ENCODE data around the gene DLG2.

Gene DLG2

GRCh38 chr11:84607975-84608836 lies 1018.9 kb downstream of the DLG2 start:
- no peak overlapping the region for H3K4me3 Mint-ChIP-seq
- H3K27me3 Mint-ChIP-seq: no peaks in the 10 kb centered on the region
- no peaks in the 10 kb centered on the region for H3K36me3 Mint-ChIP-seq (ENCODE audit: low read depth)
- H3K9me3 Mint-ChIP-seq: no peaks in the 10 kb centered on the region
- no peak overlapping the region for H3K27ac Mint-ChIP-seq
- intact Hi-C loops (cut with micrococcal nuclease): no loop called here
- no peaks in the 10 kb centered on the region for H3K4me1 Mint-ChIP-seq (ENCODE audit: low read depth)

GRCh38 chr11:84594602-84595001 lies 1032.5 kb downstream of the DLG2 start:
- Mint-ChIP-seq H3K9me3 (no peaks in the 10 kb centered on the region), H3K4me1 (ENCODE audit: low read depth) (no peaks in the 10 kb centered on the region), H3K36me3 (ENCODE audit: low read depth) (no peaks in the 10 kb centered on the region), H3K4me3 (no peak overlapping the region), H3K27ac (no peak overlapping the region), H3K27me3 (no peaks in the 10 kb centered on the region)
- intact Hi-C loops (cut with micrococcal nuclease): no loop called here

GRCh38 chr11:84590106-84590505 lies 1037.0 kb downstream of the DLG2 start:
- Mint-ChIP-seq H3K4me3 (no peak overlapping the region), H3K36me3 (ENCODE audit: low read depth) (no peaks in the 10 kb centered on the region), H3K9me3 (no peaks in the 10 kb centered on the region), H3K27ac (no peak overlapping the region), H3K27me3 (no peaks in the 10 kb centered on the region), H3K4me1 (ENCODE audit: low read depth) (no peaks in the 10 kb centered on the region)
- intact Hi-C loops (cut with micrococcal nuclease): no loop called here

- no peak overlapping the region for H3K27ac Mint-ChIP-seq
- H3K4me3 Mint-ChIP-seq: no peak overlapping the region
- no peaks in the 10 kb centered on the region for H3K4me1 Mint-ChIP-seq (ENCODE audit: low read depth)
- intact Hi-C loops (cut with micrococcal nuclease): no loop called here
- no peaks in the 10 kb centered on the region for H3K27me3 Mint-ChIP-seq
- no peaks in the 10 kb centered on the region for H3K9me3 Mint-ChIP-seq
- H3K36me3 Mint-ChIP-seq (ENCODE audit: low read depth): no peaks in the 10 kb centered on the region
Measured at GRCh38 chr11:84588131-84588829, 1038.9 kb downstream of the DLG2 start.

GRCh38 chr11:84583106-84583505 lies 1044.0 kb downstream of the DLG2 start:
- Mint-ChIP-seq H3K36me3 (ENCODE audit: low read depth) (no peaks in the 10 kb centered on the region), H3K4me3 (no peak overlapping the region), H3K27me3 (no peaks in the 10 kb centered on the region), H3K27ac (no peak overlapping the region), H3K9me3 (no peaks in the 10 kb centered on the region), H3K4me1 (ENCODE audit: low read depth) (no peaks in the 10 kb centered on the region)
- intact Hi-C loops (cut with micrococcal nuclease): no loop called here

- Mint-ChIP-seq H3K27ac (no peak overlapping the region), H3K4me1 (ENCODE audit: low read depth) (no peaks in the 10 kb centered on the region), H3K9me3 (no peaks in the 10 kb centered on the region), H3K4me3 (no peak overlapping the region), H3K36me3 (ENCODE audit: low read depth) (no peaks in the 10 kb centered on the region), H3K27me3 (no peaks in the 10 kb centered on the region)
- intact Hi-C loops (cut with micrococcal nuclease): no loop called here
Measured at GRCh38 chr11:84581083-84581482, 1046.1 kb downstream of the DLG2 start.

- no peaks in the 10 kb centered on the region for H3K9me3 Mint-ChIP-seq
- no peak overlapping the region for H3K4me3 Mint-ChIP-seq
- H3K27me3 Mint-ChIP-seq: no peaks in the 10 kb centered on the region
- no peaks in the 10 kb centered on the region for H3K4me1 Mint-ChIP-seq (ENCODE audit: low read depth)
- intact Hi-C loops (cut with micrococcal nuclease): no loop called here
- no peak overlapping the region for H3K27ac Mint-ChIP-seq
- H3K36me3 Mint-ChIP-seq (ENCODE audit: low read depth): no peaks in the 10 kb centered on the region
Measured at GRCh38 chr11:84580428-84580827, 1046.7 kb downstream of the DLG2 start.

GRCh38 chr11:84573868-84574267 lies 1053.3 kb downstream of the DLG2 start:
- no peaks in the 10 kb centered on the region for H3K9me3 Mint-ChIP-seq
- H3K27me3 Mint-ChIP-seq: no peaks in the 10 kb centered on the region
- no peak overlapping the region for H3K4me3 Mint-ChIP-seq
- no peaks in the 10 kb centered on the region for H3K36me3 Mint-ChIP-seq (ENCODE audit: low read depth)
- no peaks in the 10 kb centered on the region for H3K4me1 Mint-ChIP-seq (ENCODE audit: low read depth)
- intact Hi-C loops (cut with micrococcal nuclease): no loop called here
- no peak overlapping the region for H3K27ac Mint-ChIP-seq

GRCh38 chr11:84566671-84567070 lies 1060.5 kb downstream of the DLG2 start:
- Mint-ChIP-seq H3K4me3 (no peak overlapping the region), H3K4me1 (ENCODE audit: low read depth) (no peaks in the 10 kb centered on the region), H3K36me3 (ENCODE audit: low read depth) (no peaks in the 10 kb centered on the region), H3K27me3 (no peaks in the 10 kb centered on the region), H3K27ac (no peak overlapping the region), H3K9me3 (no peaks in the 10 kb centered on the region)
- intact Hi-C loops (cut with micrococcal nuclease): no loop called here

GRCh38 chr11:84564867-84565184 lies 1062.3 kb downstream of the DLG2 start:
- no peaks in the 10 kb centered on the region for H3K27me3 Mint-ChIP-seq
- intact Hi-C loops (cut with micrococcal nuclease): loop anchor here (1.0 to 5.0 kb wide), 2 partner anchors 737 to 767 kb away; no protein-coding TSS in a partner anchor
- no peaks in the 10 kb centered on the region for H3K9me3 Mint-ChIP-seq
- no peaks in the 10 kb centered on the region for H3K4me1 Mint-ChIP-seq (ENCODE audit: low read depth)
- no peaks in the 10 kb centered on the region for H3K36me3 Mint-ChIP-seq (ENCODE audit: low read depth)
- H3K27ac Mint-ChIP-seq: no peak overlapping the region
- no peak overlapping the region for H3K4me3 Mint-ChIP-seq

GRCh38 chr11:84564180-84564866 lies 1062.8 kb downstream of the DLG2 start:
- intact Hi-C loops (cut with micrococcal nuclease): loop anchor here (1.0 to 5.0 kb wide), 2 partner anchors 736 to 768 kb away; no protein-coding TSS in a partner anchor
- H3K27ac Mint-ChIP-seq: no peak overlapping the region
- no peaks in the 10 kb centered on the region for H3K36me3 Mint-ChIP-seq (ENCODE audit: low read depth)
- no peaks in the 10 kb centered on the region for H3K27me3 Mint-ChIP-seq
- H3K4me1 Mint-ChIP-seq (ENCODE audit: low read depth): no peaks in the 10 kb centered on the region
- no peaks in the 10 kb centered on the region for H3K9me3 Mint-ChIP-seq
- H3K4me3 Mint-ChIP-seq: no peak overlapping the region

- intact Hi-C loops (cut with micrococcal nuclease): loop anchor here (5.0 kb wide), 1 partner anchor 769 kb away; no protein-coding TSS in a partner anchor
- Mint-ChIP-seq H3K36me3 (ENCODE audit: low read depth) (no peaks in the 10 kb centered on the region), H3K27ac (no peak overlapping the region), H3K4me1 (ENCODE audit: low read depth) (no peaks in the 10 kb centered on the region), H3K4me3 (no peak overlapping the region), H3K9me3 (no peaks in the 10 kb centered on the region), H3K27me3 (no peaks in the 10 kb centered on the region)
Measured at GRCh38 chr11:84563356-84563755, 1063.8 kb downstream of the DLG2 start.

- Mint-ChIP-seq H3K9me3 (no peaks in the 10 kb centered on the region), H3K36me3 (ENCODE audit: low read depth) (no peaks in the 10 kb centered on the region), H3K27ac (no peak overlapping the region), H3K4me1 (ENCODE audit: low read depth) (no peaks in the 10 kb centered on the region), H3K27me3 (no peaks in the 10 kb centered on the region), H3K4me3 (no peak overlapping the region)
- intact Hi-C loops (cut with micrococcal nuclease): loop anchor here (5.0 kb wide), 1 partner anchor 772 kb away; no protein-coding TSS in a partner anchor
Measured at GRCh38 chr11:84560206-84560605, 1066.9 kb downstream of the DLG2 start.
